Heart left ventricle (tissue), 16 donors: Measurements from ENCODE around the gene TXN2. TPM values are rescaled to one million over a fixed set of nuclear protein-coding genes. Genes with fewer than 3 reads are reported as not detected.
"Not testable (repeated sequence)": the region's sequence is repeated elsewhere in the genome, so short reads cannot be mapped to it uniquely, and the experiment has no call there.

ENCODE experiments used
- ATAC-seq, 4 donors: fragments of 200-7000 bp; cut with Tn5 transposase; one replicate each; pipeline ENCODE4 v1.9.1; 2020 to 2022; ENCODE audit warnings: moderate library complexity in 4 of 4, mild to moderate bottlenecking in 3 of 4, moderate number of reproducible peaks in 1 of 4
- DNase-seq, 5 donors: peaks; one replicate each; pipeline ENCODE4 v3.0.0-alpha.2; 2020
- H3K27ac ChIP-seq, 12 donors: fragments of 200-600 bp; sonication (generic) in 4 of 12; one replicate each; pipeline versions ENCODE4 v1.5.0 to v1.8.0; 2016 to 2022; ENCODE audit warnings: mild to moderate bottlenecking in 2 of 12
- H3K27me3 ChIP-seq, 9 donors: fragments of 200-600 bp; sonication (generic) in 2 of 9; one replicate each; pipeline versions ENCODE4 v1.5.1 to v1.8.0; 2016 to 2022; ENCODE audit warnings: mild to moderate bottlenecking in 3 of 9
- H3K36me3 ChIP-seq, 9 donors: fragments of 200-600 bp; sonication (generic) in 2 of 9; one replicate each; pipeline versions ENCODE4 v1.5.0 to v1.8.0; 2018 to 2022; ENCODE audit warnings: mild to moderate bottlenecking in 2 of 9
- H3K4me1 ChIP-seq, 12 donors: fragments of 200-600 bp; sonication (generic) in 4 of 12; one replicate each; pipeline versions ENCODE4 v1.5.0 to v1.8.0; 2016 to 2022; ENCODE audit warnings: mild to moderate bottlenecking in 3 of 12
- H3K4me3 ChIP-seq, 12 donors: fragments of 200-600 bp; sonication (generic) in 4 of 12; one replicate each; pipeline versions ENCODE4 v1.5.0 to v1.8.0; 2017 to 2022; ENCODE audit warnings: mild to moderate bottlenecking in 9 of 12, moderate library complexity in 4 of 12
- H3K9me3 ChIP-seq, 12 donors: fragments of 200-600 bp; sonication (generic) in 4 of 12; one replicate each; pipeline versions ENCODE4 v1.5.0 to v1.8.0; 2016 to 2022; ENCODE audit warnings: mild to moderate bottlenecking in 1 of 12
- CTCF ChIP-seq, 12 donors: fragments of 200-600 bp; sonication (generic) in 4 of 12; IDR thresholded peaks; one replicate each; pipeline versions ENCODE4 v1.5.0 to v1.8.0; 2018 to 2022; ENCODE audit warnings: antibody characterized with exemption in 12 of 12, mild to moderate bottlenecking in 5 of 12
- POLR2A ChIP-seq, 2 donors: fragments of 450-650 bp; IDR thresholded peaks; one replicate each; pipeline ENCODE4 v1.6.1; 2017; ENCODE audit warnings: antibody characterized with exemption in 2 of 2, mild to moderate bottlenecking in 2 of 2, moderate library complexity in 2 of 2
- WGBS, 4 donors: extraction: QIAGEN DNeasy Blood & Tissue Kit in 2 of 4; methylation state at CpG; one replicate each; pipeline versions ENCODE4 v1.1.5 to v1.1.7; 2013 to 2018; 5-methylcytosine and 5-hydroxymethylcytosine counted together
- intact Hi-C, 10 donors: fragments of 100-400 bp; cut with DNase I; formaldehyde crosslinking; loops; one replicate each; pipeline versions ENCODE4 v1.11.1 to v1.14.2; 2022
- polyA plus RNA-seq, 2 donors: library from polyadenylated mRNA; stranded (reverse); fragments of 200-250 nt; gene quantifications; one replicate each; pipeline ENCODE4 v1.2.3, GENCODE V29; 2013
- total RNA-seq, 9 donors: library from RNA; depleted of rRNA in 2 of 9; stranded (reverse); fragments of >200 nt in 2 of 9; fragmentation: NEBNext Ultra II Directional in 3 of 9; extraction: Animal tissue kit (Norgen Biotek cat#: 25700) in 3 of 9; gene quantifications; one replicate each; pipeline versions ENCODE4 v1.1.0 to v1.2.4, GENCODE V29; 2016 to 2023
- donor health status: ischemic (EF 13 %, LVEDD 7.1; RV severe dilation, severe dysfunction).
- donor health status: healthy with polysubstance abuse.
- donor health status: DM: no; HTN: yes; CAD: no.
- donor health status: DM: no; HTN: no; CAD: no.
- donor health status: ischemic (EF 25% LVEDD 6.9; RV normal size, moderate dysfunction).
- donor health status: ischemic (EF 25% LVEDD 5.7; RV mildly dilated, moderate dysfunction).
- donor health status: healthy.
- donor health status: DM: yes; HTN: yes; CAD: no.
- donor health status: ischemic (EF 35%, LVEDD 5.7; RV mildly dilated, moderate dysfunction).
- donor health status: nonischemic (EF 11% LVEDD 7.7; RV severe dilation, severe dysfunction).
- donor health status: DM: yes; HTN: yes; CAD: no.
- donor health status: PGD.
- donor health status: ischemic (EF 29% LVEDD 5.4; RV normal size, mild dysfunction).
- donor health status: nonischemic (EF 23%, LVEDD 6.1; RV moderate dilation, normal function).

Gene TXN2
- total and polyA plus RNA-seq, 11 donors: 87.9 to 160 (median 113) TPM

DNA sequence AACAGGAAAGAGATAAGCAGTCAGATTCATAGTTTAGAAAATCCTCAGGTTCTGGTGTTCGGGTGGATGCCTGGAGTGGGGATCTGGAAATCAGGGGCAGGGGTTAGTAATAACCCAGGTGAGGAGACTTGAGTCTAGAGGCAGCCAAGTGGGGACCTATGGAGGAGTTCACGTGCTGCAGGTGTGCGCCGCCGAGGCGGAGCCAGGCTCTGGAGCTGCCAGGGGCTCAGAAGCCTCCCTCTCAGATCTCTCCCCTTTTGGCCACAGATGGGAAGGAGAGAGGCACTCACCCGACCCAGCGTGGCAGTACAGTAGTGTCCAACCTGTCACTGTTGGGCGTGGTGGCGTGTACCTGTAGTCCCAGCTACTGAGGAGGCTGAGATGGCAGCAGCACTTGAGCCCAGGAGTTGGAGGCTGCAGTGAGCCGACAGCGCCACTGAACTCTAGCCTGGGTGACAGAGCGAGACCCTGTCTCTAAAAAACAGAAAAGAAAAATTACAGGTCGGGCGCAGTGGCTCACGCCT, 27.5 kb downstream of the TXN2 start:
- no peaks in the 10 kb centered on the region for H3K27me3 ChIP-seq
- ATAC-seq (no peak), DNase-seq (no peak)
- WGBS, 4 donors: 92 to 97% (median 96%) methylated on average over 12 to 16 of the region's 16 CpGs
- intact Hi-C loops: loop anchor here in 7 of 10 donors (2.0 to 10.0 kb wide), 5 partner anchors 37 to 125 kb away; partner anchors contain the start of gene MYH9 (in 6 of the 7)
- no peaks in the 10 kb centered on the region for H3K9me3 ChIP-seq
- TF ChIP-seq CTCF (IDR thresholded peaks at IDR 0.05) (no peak), POLR2A (IDR thresholded peaks at IDR 0.05) (no peak)
- peak overlapping the region; percentile 20 to 99 (median 93) for H3K27ac ChIP-seq
- no peaks in the 10 kb centered on the region for H3K36me3 ChIP-seq
- H3K4me1 ChIP-seq: peaks cover 15 to 87% (median 60%) of the 10 kb centered on the region in 12 donors
- peak overlapping the region in 1 of 12 donors; percentile 67 for H3K4me3 ChIP-seq

DNA sequence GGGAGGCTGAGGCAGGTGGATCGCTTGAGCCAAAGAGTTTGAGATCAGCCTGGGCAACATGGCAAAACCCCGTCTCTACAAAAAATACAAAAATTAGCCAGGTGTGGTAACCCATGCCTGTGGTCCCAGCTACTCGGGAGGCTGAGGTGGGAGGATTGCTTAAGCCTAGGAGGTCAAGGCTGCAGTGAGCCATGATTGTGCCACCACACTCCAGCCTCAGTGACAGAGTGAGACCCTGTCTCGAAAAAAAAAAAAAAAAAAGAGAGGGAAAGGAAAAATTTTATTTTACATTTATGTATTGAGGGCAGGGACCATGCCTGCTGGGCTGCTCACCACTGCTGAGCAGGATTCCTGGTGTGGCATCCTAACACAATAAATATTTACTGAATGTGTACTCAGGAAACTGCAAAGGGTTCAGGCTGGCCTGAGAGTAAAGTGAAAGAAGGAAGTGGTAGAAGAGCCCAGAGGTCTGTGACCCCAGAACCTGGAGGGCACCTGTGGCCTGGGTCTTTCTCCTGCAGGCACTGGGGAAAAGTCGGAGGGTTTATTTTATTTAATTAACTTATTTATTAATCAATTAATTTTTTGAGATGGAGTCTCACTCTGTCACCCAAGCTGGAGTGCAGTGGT, 28.3 kb downstream of the TXN2 start:
- WGBS, 4 donors: 91 to 93% (median 93%) methylated on average over 5 of the region's 5 CpGs
- intact Hi-C loops: loop anchor here in 5 of 10 donors (5.0 to 10.0 kb wide), 3 partner anchors 36 to 68 kb away; partner anchors contain the start of gene MYH9 (in 4 of the 5)
- peaks cover 12 to 85% (median 55%) of the 10 kb centered on the region in 12 donors for H3K4me1 ChIP-seq
- H3K9me3 ChIP-seq, H3K36me3 ChIP-seq, H3K4me3 ChIP-seq, H3K27me3 ChIP-seq, ATAC-seq, DNase-seq: not testable (repeated sequence)
- peak overlapping the region in 11 of 12 donors; percentile 46 to 99 (median 91) for H3K27ac ChIP-seq

GRCh38 chr22:36452250-36452977, 29.0 kb downstream of the TXN2 start:
- intact Hi-C loops: loop anchor here in 5 of 10 donors (5.0 to 10.0 kb wide), 3 partner anchors 35 to 68 kb away; partner anchors contain the start of gene MYH9 (in 4 of the 5)
- Histone ChIP-seq H3K27me3 (no peaks in the 10 kb centered on the region), H3K4me1 (peaks cover 12 to 84% (median 48%) of the 10 kb centered on the region in 12 donors), H3K4me3 (peak overlapping the region in 1 of 12 donors; percentile 28), H3K36me3 (no peaks in the 10 kb centered on the region), H3K27ac (peak overlapping the region; percentile 46 to 99 (median 90)), H3K9me3 (no peaks in the 10 kb centered on the region)
- DNase-seq (no peak), ATAC-seq (no peak)
- 66 to 79% (median 71%) methylated on average over 9 of the region's 9 CpGs for WGBS, 4 donors
- TF ChIP-seq POLR2A (IDR thresholded peaks at IDR 0.05): no peak
- TF ChIP-seq CTCF (IDR thresholded peaks at IDR 0.05): no peak

DNA sequence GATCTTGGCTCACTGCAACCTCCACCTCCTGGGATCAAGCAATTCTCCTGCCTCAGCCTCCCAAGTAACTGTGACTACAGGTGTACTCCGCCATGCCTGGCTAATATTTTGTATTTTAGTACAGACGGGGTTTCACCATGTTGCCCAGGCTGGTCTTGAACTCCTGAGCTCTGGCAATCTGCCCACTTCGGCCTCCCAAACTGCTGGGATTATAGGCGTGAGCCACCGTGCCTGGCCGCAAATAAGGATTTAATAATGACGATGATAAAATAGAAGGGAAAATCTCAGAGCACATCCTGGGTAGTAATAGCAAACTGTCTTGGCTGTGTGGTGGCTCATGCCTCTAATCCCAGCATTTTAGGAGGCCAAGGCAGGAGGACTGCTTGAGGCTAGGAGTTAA, 30.5 kb downstream of the TXN2 start:
- not testable (repeated sequence) for H3K9me3 ChIP-seq, H3K27me3 ChIP-seq, ATAC-seq, H3K4me3 ChIP-seq, H3K36me3 ChIP-seq, DNase-seq
- Histone ChIP-seq H3K4me1 (peaks cover 12 to 90% (median 46%) of the 10 kb centered on the region in 12 donors), H3K27ac (peak overlapping the region; percentile 46 to 99 (median 90))
- 94 to 98% (median 96%) methylated on average over 7 of the region's 7 CpGs for WGBS, 4 donors
- intact Hi-C loops: loop anchor here in 5 of 10 donors (5.0 to 10.0 kb wide), 3 partner anchors 34 to 66 kb away; partner anchors contain the start of gene MYH9 (in 4 of the 5)
